Gastroesophageal sphincter (tissue), 3 donors: ENCODE results near the gene PI4KA.

ENCODE experiments used
- POLR2AphosphoS5 ChIP-seq: sonication (generic); formaldehyde crosslinking; IDR thresholded peaks from one replicate; pipeline ENCODE4 v1.6.1; 2017; ENCODE audit warnings: antibody characterized with exemption
- TF ChIP-seq, protein P1 (sequence below), 4 experiments: fragments of 200-600 bp in 2 of 4; fragments of 450-650 bp in 2 of 4; sonication (generic) in 1 of 4; IDR thresholded peaks; one replicate each; pipeline ENCODE4 v1.5.1; 2017 to 2019; ENCODE audit warnings: antibody characterized with exemption in 4 of 4, mild to moderate bottlenecking in 2 of 4, moderate library complexity in 2 of 4

DNA sequence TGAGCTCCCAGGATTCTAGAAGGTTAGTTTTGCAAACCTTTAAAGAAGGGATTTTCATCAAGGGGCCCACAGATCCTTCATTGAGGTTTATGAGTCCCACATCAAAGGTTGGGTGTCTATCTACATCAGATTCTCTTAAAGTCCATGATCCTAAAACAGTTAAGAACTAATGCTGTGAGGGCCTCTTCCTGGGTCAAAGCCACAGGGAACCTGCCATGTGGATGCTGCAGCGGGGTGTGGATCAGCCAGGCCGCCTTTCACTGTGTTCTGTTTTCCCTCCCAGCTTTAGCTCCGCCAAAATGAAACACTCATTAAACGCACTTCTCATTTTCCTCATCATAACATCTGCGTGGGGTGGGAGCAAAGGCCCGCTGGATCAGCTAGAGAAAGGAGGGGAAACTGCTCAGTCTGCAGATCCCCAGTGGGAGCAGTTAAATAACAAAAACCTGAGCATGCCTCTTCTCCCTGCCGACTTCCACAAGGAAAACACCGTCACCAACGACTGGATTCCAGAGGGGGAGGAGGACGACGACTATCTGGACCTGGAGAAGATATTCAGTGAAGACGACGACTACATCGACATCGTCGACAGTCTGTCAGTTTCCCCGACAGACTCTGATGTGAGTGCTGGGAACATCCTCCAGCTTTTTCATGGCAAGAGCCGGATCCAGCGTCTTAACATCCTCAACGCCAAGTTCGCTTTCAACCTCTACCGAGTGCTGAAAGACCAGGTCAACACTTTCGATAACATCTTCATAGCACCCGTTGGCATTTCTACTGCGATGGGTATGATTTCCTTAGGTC lies 79.4 kb downstream of the PI4KA start:
- TF ChIP-seq, protein P1, sequence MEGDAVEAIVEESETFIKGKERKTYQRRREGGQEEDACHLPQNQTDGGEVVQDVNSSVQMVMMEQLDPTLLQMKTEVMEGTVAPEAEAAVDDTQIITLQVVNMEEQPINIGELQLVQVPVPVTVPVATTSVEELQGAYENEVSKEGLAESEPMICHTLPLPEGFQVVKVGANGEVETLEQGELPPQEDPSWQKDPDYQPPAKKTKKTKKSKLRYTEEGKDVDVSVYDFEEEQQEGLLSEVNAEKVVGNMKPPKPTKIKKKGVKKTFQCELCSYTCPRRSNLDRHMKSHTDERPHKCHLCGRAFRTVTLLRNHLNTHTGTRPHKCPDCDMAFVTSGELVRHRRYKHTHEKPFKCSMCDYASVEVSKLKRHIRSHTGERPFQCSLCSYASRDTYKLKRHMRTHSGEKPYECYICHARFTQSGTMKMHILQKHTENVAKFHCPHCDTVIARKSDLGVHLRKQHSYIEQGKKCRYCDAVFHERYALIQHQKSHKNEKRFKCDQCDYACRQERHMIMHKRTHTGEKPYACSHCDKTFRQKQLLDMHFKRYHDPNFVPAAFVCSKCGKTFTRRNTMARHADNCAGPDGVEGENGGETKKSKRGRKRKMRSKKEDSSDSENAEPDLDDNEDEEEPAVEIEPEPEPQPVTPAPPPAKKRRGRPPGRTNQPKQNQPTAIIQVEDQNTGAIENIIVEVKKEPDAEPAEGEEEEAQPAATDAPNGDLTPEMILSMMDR (IDR thresholded peaks at IDR 0.05), result no peak
- TF ChIP-seq POLR2AphosphoS5, result no peak
